Colonic mucosa (tissue), 4 donors: Measurements from ENCODE around the gene ACSS1. TPM values are rescaled to one million over a fixed set of nuclear protein-coding genes. Genes with fewer than 3 reads are reported as not detected.

Source experiments
- DNase-seq: peaks from one replicate; pipeline ENCODE4 v3.0.0-alpha.2; 2020
- H3K27ac ChIP-seq: fragments of 200-600 bp; one replicate; pipeline ENCODE4 v1.8.0; 2021
- H3K27me3 ChIP-seq: fragments of 200-600 bp; one replicate; pipeline ENCODE4 v1.8.0; 2021
- H3K36me3 ChIP-seq: fragments of 200-600 bp; one replicate; pipeline ENCODE4 v1.8.0; 2021
- H3K4me1 ChIP-seq: fragments of 200-600 bp; one replicate; pipeline ENCODE4 v1.8.0; 2021; ENCODE audit warnings: mild to moderate bottlenecking
- H3K4me3 ChIP-seq: fragments of 200-600 bp; one replicate; pipeline ENCODE4 v1.8.0; 2021
- H3K9ac ChIP-seq, 2 donors: one replicate each; pipeline ENCODE4 v1.7.0; 2013; ENCODE audit warnings: control low read depth in 2 of 2, low read depth in 2 of 2, low read length in 2 of 2
- H3K9me3 ChIP-seq: fragments of 200-600 bp; one replicate; pipeline ENCODE4 v1.8.0; 2021
- intact Hi-C: fragments of 100-400 bp; cut with DNase I; formaldehyde crosslinking; loops from one replicate; pipeline ENCODE4 v1.14.1; 2022
- total RNA-seq, 2 donors: library from RNA; stranded (reverse); fragmentation: NEBNext Ultra II Directional in 1 of 2; extraction: Animal tissue kit (Norgen Biotek cat#: 25700) in 1 of 2; gene quantifications; one replicate each; pipeline ENCODE4 v1.2.1, GENCODE V29; 2021
- TF ChIP-seq, protein P1 (sequence below): fragments of 200-600 bp; IDR thresholded peaks from one replicate; pipeline ENCODE4 v1.8.0; 2022; ENCODE audit warnings: antibody characterized with exemption, mild to moderate bottlenecking
- donor health status: healthy.
- donor health status: DM: no; HTN: no; CAD: no.
- donor health status: DM: no; HTN: no; CAD: no.

The ACSS1 gene
- total RNA-seq, 2 donors from 2014 or later, result 29.0 to 32.0 TPM

DNA sequence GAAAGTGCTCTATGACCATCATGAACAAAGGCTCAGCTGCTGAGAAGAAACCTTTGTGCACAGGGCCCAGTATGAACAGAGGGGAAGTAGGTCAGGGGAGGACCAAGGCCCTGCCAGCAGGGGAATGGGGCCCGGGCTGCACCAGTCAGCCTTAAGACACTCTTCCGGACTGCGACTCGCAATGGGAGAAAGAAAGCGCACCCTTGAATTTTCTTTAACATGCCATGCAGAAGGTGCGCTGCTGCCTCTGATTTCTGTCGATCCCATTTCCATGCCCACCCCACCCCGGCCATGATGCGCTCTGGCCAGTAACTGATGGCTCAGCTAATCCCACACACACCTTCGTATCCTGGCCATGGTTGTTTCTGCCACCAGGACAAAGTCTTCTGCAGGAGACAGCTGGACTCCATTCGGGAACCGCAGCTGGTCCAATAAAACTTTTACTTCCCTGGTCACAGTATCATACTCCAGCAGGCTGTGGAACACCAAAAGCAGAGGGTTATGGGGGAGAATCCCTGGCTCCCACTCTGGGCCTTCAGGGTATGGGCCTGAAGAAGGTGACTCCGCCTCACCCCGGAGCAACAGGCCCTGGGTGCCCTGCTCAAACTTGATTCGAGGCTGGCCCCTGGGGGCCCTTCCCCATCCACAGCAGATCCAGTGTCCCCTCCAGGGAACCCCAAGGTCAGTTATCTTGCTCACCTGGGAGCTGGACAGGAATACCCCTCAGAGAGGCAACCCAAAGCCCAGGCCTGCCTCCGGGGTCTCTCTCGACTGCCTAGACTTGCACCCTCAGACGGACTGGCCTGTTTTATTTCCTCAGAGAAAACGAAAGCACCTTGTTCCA, 88.5 kb downstream of the ACSS1 start:
- no peak overlapping the region for H3K4me3 ChIP-seq
- intact Hi-C loops, result no loop called here
- H3K36me3 ChIP-seq, result no peaks in the 10 kb centered on the region
- no peak overlapping the region for H3K27ac ChIP-seq
- no peaks in the 10 kb centered on the region for H3K27me3 ChIP-seq
- no peak for DNase-seq
- H3K9ac ChIP-seq, result no peak overlapping the region
- H3K9me3 ChIP-seq, result no peaks in the 10 kb centered on the region
- no peaks in the 10 kb centered on the region for H3K4me1 ChIP-seq
- TF ChIP-seq, protein P1, sequence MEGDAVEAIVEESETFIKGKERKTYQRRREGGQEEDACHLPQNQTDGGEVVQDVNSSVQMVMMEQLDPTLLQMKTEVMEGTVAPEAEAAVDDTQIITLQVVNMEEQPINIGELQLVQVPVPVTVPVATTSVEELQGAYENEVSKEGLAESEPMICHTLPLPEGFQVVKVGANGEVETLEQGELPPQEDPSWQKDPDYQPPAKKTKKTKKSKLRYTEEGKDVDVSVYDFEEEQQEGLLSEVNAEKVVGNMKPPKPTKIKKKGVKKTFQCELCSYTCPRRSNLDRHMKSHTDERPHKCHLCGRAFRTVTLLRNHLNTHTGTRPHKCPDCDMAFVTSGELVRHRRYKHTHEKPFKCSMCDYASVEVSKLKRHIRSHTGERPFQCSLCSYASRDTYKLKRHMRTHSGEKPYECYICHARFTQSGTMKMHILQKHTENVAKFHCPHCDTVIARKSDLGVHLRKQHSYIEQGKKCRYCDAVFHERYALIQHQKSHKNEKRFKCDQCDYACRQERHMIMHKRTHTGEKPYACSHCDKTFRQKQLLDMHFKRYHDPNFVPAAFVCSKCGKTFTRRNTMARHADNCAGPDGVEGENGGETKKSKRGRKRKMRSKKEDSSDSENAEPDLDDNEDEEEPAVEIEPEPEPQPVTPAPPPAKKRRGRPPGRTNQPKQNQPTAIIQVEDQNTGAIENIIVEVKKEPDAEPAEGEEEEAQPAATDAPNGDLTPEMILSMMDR, result no peak

DNA sequence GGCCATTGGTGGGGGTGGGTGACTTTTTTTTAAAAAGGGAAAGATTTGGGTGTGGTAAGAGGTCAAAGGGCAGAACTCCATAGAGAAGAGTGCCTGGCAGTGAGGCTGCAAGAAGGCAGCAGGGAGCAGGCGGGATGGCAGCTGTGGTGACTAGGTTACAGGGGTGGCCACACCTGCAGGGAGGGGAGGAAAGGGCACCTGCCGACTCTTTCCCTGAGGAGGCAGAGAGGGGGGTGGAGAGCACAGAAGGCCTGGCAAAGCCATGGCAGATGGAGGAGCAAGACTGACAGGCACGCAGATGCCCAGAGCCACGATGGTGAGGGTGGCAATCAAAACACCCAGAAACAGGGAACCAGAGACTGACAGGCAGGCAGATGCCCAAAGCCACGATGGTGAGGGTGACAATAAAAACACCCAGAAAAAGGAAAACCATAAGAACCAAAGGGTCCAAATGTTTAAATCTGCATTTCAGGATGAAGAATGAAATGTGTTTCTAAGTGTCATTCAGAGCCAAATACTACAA, 89.6 kb downstream of the ACSS1 start:
- no peak for DNase-seq
- Histone ChIP-seq H3K4me3 (no peak overlapping the region), H3K27ac (no peak overlapping the region), H3K27me3 (no peaks in the 10 kb centered on the region), H3K9ac (no peak overlapping the region), H3K36me3 (no peaks in the 10 kb centered on the region), H3K4me1 (no peaks in the 10 kb centered on the region), H3K9me3 (no peaks in the 10 kb centered on the region)
- TF ChIP-seq, protein P1, result no peak
- intact Hi-C loops, result no loop called here

DNA sequence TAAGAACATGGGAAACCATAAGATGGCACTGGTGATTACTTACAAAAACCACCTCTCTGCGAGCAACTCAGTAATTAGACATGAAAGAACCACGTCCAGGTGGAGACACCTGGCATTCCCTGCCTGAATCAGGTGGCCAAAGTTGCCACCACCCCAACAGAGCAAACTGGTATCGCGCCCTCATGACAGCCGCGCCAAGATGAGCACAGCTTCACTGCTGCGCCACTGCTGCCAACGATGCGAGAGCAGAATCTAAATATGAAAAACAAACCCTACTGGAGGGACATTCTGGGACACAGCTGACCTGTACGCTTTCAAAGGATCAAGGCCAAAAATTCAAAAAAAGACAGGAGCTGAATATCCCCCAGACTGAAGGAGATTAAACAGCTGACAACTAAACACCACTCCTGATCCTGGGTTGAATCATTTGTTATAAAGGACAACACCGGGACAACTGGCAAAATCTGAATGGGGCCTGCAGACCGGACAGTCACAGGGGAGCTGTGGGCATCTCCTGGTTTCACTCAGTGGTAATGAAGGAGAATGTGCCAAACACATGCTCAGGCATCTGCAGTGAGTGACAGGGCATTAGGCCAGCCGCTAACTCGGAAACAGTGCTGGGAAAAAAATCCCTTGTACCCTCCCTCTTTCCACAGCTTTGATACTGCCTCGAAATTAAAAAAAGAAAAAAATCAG, 91.5 kb downstream of the ACSS1 start:
- H3K36me3 ChIP-seq, result no peaks in the 10 kb centered on the region
- intact Hi-C loops, result no loop called here
- TF ChIP-seq, protein P1, result no peak
- DNase-seq, result no peak
- H3K9me3 ChIP-seq, result no peaks in the 10 kb centered on the region
- no peak overlapping the region for H3K9ac ChIP-seq
- no peak overlapping the region for H3K4me3 ChIP-seq
- no peak overlapping the region for H3K27ac ChIP-seq
- H3K4me1 ChIP-seq, result no peaks in the 10 kb centered on the region
- H3K27me3 ChIP-seq, result no peaks in the 10 kb centered on the region

DNA sequence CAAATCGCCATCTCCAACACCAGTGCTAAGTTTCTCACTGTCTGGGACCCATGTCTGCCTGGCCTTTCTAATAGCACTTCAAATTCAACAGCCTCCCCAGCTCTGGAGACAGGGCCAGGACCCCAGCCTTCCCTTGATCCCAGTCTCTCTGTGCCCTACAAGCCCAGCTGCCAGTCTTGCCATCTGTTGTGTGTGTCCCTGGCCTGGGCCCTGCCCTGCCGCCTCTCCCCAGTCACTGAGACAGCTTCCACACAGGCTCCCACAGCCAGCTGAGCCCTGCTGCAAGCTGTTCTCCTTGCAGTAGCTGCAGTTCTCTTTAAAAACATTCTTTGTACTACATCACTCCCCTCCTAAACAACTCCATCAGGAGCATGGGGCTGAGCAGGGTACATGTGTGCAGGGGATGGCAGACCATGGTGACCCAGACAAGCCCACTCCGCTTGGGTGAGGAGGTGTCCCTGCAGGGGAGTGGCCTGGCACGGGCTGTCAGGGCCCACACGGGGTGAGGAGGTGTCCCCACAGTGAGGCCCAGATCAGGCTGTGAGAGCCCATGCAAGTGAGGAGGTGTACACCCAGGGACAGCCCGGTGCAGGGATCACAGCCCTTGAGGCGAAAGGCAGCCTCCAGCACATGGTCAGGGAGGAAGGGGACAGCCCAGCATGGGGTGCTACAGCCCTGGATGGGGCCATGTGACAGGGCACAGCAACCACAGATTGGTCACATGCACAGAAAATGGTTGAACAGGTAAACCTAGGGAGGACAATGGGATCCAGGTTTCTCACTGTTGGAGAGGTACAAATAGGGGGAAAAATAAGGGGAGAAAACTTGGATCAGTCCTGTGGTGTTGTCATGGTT, 92.6 kb downstream of the ACSS1 start:
- H3K27me3 ChIP-seq, result no peaks in the 10 kb centered on the region
- TF ChIP-seq, protein P1, result no peak
- H3K9me3 ChIP-seq, result no peaks in the 10 kb centered on the region
- no peak for DNase-seq
- H3K9ac ChIP-seq, result no peak overlapping the region
- H3K4me3 ChIP-seq, result no peak overlapping the region
- no peaks in the 10 kb centered on the region for H3K4me1 ChIP-seq
- no peaks in the 10 kb centered on the region for H3K36me3 ChIP-seq
- intact Hi-C loops, result no loop called here
- H3K27ac ChIP-seq, result no peak overlapping the region

DNA sequence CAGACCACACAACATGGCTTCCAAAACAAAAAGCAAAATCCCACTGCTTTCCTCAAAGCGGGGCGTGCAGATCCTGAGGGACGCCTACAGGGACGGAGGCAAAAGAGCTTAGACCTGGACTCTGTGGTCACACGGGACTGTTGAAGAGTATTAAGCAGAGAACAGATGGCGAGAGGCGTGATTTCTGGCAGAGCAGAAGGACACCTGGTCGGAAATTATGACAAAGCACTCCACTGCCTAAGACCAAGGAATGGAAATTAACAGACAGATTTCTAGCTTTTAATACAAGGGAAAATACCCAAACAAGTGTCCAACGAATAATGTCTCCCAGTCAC, 93.5 kb downstream of the ACSS1 start:
- Histone ChIP-seq H3K27me3 (no peaks in the 10 kb centered on the region), H3K4me3 (no peak overlapping the region), H3K4me1 (no peaks in the 10 kb centered on the region), H3K9ac (no peak overlapping the region), H3K36me3 (no peaks in the 10 kb centered on the region), H3K9me3 (no peaks in the 10 kb centered on the region), H3K27ac (no peak overlapping the region)
- DNase-seq, result no peak
- intact Hi-C loops, result no loop called here
- TF ChIP-seq, protein P1, result no peak
